NCI-H187 (cell line): ENCODE measurements around the gene CWF19L1.

Experiments
- DNase-seq, 2 experiments: peaks; one replicate each; lab custom pipeline; 2025; lab: John Stamatoyannopoulos, UW

The CWF19L1 gene

GRCh38 chr10:100248820-100249219 lies 18.6 kb downstream of the CWF19L1 start:
- no peak for DNase-seq

DNA sequence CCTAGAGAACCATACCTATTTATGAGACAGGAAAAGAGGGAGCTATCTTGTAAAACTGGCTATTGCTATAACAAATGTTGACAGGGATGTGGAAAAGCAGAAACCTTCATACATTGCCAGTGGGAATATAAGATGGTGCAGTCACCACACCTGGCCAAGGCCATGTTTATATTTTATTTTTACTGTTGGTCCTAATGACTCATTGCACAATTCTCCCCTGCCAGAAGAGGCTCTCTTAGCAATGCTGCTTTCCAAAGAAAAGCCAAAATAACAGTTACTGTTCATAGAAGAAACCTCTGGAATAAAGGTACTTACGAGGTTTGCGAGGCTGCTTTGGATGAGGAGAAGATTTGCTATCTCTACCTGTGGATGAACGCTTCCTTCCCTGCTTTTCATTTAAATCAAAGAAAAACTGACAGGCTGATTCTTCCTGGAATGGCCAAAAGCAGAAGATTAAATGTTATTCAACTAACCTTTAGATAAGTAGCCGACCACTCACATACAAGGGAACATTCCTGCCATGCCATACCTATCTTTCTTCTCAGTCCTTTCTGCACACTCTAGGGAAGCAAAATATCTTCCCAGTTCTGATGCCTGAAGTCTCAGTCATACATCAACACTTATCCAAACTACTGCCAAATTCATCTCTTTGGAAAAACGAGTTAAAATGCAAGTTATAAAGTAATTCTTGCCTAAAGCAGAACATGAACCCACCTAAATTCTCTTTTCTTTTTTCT lies 21.8 kb downstream of the CWF19L1 start:
- DNase-seq: no peak

- no peak for DNase-seq
Measured at GRCh38 chr10:100239851-100240250, 27.6 kb downstream of the CWF19L1 start.

DNA sequence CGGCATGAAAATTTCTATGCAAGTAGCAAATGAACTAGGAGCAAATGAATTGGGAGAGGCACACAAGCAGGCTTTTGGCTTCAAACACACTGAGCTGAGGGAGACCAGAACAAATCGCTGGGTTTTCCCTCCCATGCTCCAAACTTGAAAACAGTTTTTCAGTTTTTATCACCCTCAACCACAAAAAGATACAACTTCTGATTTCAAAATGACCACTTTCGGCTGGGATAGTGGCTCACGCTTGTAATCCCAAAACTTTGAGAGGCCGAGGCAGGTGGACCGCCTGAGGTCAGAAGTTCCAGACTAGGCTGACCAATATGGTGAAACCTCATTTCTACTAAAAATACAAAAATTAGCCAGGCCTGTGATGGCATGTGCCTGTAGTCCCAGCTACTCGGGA lies 29.0 kb downstream of the CWF19L1 start:
- no peak for DNase-seq

DNA sequence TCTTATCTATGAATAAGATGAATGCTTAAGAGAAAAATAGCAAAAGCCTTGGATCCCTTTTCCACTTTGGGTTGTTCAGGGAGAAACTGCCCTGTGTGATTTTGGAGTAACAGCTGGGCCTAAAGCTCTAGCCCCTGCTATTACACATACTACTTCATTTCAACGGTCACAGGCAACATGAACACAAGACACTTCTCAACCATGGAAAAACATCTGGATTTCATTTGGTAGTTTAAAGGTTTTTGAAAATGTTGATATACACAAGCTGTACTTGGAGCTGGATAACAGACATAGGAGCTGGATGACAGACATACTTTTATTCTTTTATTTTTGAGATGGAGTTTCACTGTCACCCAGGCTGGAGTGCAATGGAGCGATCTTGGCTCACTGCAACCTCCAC lies 35.3 kb downstream of the CWF19L1 start:
- DNase-seq: no peak

- no peak for DNase-seq
Measured at GRCh38 chr10:100229819-100230422, 37.5 kb downstream of the CWF19L1 start.

DNA sequence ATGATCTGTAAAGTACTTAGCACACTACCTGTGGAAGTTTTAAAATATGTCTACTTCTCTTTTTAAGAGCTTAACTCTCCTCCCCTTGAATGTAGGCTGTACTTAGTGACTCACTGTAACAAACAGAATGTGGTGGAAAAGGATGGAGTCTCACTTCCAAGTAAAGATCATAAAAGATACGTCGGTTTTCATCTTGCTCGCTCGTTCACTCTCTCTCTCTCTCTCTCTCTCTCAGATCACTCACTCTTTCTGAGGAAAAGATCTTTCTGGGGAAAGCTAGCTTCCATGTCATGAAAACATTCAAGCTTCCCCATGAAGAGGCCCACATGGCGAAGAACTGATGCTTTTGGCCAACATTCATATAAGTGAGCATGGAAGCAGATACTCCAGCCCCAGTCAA lies 43.6 kb downstream of the CWF19L1 start:
- DNase-seq: no peak

GRCh38 chr10:100222529-100222928 lies 44.9 kb downstream of the CWF19L1 start:
- no peak for DNase-seq

DNA sequence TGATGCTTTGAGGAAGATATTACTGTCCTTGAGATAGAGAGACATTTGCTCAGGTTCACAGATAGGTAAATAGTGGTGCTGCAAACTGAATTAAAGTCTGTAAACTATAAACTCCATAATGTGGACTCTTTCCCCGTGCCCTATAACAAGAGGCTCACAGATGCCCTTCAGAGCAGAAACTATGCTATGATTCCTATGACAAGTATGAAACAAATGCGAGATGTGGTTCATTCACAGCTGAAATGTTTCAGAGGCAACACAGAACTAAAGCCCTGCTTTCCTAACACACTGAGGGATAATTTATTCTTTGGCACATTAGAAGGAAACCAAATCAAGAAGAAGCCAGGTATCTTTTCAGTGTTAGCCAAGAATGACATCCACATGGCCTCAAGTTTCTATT lies 51.4 kb downstream of the CWF19L1 start:
- no peak for DNase-seq

DNA sequence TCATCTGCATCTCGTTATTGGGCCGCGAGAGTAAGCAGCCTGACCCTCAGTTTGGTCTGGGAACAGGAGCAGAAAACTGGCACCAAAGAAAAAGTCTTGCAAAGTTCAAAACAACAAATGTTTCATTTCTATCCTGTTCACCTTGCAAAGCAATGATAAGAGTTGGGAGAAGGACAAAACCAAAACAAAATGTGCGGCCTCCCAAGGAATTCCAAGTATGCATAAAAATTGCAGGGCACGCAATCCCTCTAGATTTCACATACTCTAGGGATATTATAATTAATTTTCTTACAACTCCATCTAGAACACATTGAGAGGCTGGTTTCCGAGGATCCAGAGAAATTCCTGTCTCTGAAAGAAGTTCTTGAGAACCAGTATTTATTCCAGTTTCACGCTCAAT lies 58.1 kb downstream of the CWF19L1 start:
- no peak for DNase-seq

GRCh38 chr10:100208276-100208675 lies 59.2 kb downstream of the CWF19L1 start:
- DNase-seq: no peak

DNA sequence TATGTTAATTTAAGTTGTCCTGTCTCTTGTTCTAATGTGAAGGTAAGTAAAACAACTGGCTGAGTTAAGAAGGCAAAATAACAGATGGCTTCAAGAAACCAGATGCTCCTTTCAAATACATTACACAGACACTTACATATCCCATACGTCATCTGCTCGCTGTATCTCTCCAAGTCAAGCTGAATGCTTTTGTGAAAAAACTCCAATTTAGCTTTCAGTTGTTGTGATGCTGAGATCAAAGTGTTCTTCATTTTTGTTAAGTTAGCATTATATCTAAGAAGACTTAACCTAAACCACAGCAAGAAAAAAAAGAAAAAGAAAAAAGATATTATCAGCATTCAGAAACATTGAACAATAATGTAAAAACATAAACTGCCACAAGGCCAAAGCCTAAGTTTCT lies 63.1 kb downstream of the CWF19L1 start:
- DNase-seq: no peak

DNA sequence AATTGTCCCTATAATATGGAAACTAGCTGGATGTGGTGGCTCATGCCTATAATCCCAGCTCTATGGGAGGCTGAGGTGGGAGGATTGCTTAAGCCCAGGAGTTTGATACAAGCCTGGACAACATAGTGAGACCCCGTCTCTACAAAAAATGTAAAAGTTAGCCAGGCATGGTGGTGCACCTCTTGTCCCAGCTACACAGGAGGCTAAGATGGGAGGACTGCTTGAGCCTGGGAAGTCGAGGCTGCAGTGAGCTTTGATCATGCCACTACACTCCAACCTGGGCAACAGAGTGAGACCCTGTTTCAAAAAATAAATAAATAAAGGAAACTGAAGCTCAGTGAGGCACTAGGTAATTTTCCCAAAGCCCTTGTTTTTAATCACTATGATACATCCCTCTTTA lies 65.9 kb downstream of the CWF19L1 start:
- DNase-seq: no peak

DNA sequence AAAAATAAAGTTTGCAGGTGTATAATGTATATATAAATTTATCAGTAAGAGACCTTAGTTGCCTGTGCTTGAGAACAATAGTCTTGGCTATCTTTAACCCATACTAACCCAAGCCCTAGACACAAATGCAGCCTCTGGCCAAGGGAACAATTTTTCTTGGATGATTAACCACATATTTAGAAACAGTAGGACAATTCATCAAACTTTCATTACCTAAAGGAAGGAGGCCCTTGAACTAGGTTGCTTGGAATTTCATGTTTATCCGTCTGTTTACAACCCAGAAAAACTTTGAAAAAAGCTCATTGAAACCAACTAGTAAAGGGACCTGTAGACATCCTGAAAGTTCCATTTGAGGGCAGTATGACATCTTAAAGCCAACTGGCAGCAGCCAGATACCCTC lies 72.7 kb downstream of the CWF19L1 start:
- DNase-seq: no peak

- no peak for DNase-seq
Measured at GRCh38 chr10:100192350-100192749, 75.1 kb downstream of the CWF19L1 start.

- peak in 1 of 2 experiments; percentile 44 for DNase-seq
Measured at GRCh38 chr10:100186253-100187212, 80.9 kb downstream of the CWF19L1 start.

- DNase-seq: peak; percentile 67 to 69
Measured at GRCh38 chr10:100185364-100186252, 81.8 kb downstream of the CWF19L1 start, which contains the start of gene ERLIN1. TSS of gene ERLIN1 (minus strand) at chr10:100186029. CDS start at chr10:100185626, 403 bp downstream.

DNA sequence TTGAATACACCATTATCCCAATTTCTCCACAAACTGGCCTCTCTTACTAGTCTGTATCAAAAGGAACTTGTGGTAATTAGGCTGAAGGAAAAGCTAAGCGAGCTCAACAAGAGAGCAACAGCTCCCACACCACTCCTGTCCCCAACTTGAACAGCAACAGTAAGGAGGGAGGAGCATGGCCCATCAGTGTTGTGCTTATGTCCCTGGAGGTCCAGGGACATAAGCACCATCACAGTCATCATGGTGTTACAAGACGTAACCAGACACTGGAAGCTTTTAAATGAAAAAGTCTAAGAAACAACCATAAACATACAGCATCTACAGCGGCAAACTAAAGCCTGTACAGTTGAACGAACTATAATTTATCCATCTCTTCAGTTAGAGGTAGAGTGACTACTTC lies 82.6 kb downstream of the CWF19L1 start:
- no peak for DNase-seq

- DNase-seq: no peak
Measured at GRCh38 chr10:100184426-100184825, 83.0 kb downstream of the CWF19L1 start.

DNA sequence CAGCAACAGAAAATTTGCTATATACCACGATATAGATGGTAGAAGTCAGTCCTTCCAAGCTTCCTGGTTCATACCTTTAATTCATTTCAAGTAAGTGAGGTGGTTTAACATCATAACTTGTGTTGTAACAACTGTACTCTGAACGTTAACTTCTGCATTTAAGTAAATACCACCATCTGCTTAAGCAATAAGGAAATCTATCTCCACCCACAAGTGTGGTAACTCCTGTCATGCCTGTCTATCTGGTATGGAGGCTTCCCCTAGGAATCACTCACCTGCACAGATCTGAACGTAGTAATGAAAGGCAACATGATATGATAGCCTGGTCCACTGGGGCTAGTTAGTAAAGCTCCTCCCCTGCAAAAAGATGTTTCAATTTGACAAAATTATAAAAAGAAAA lies 84.0 kb downstream of the CWF19L1 start:
- no peak for DNase-seq

GRCh38 chr10:100182908-100183307 lies 84.5 kb downstream of the CWF19L1 start:
- DNase-seq: no peak
